Nephron (organoid): Measurements from ENCODE around the gene SNRK.

Experiments
- H3K27ac Mint-ChIP-seq, 3 experiments: 2 replicates each; pipeline ENCODE4 v1.8.0; 2020; ENCODE audit warnings: mixed read lengths in 3 of 3, mild to moderate bottlenecking in 2 of 3, moderate library complexity in 1 of 3
- H3K27me3 Mint-ChIP-seq: 2 replicates; pipeline ENCODE4 v1.8.0; 2021; ENCODE audit warnings: low read depth, mild to moderate bottlenecking, moderate library complexity, mixed read lengths
- H3K36me3 Mint-ChIP-seq: 2 replicates; pipeline ENCODE4 v1.8.0; 2020; ENCODE audit warnings: low read depth, mixed read lengths
- H3K4me1 Mint-ChIP-seq: 2 replicates; pipeline ENCODE4 v1.8.0; 2020; ENCODE audit warnings: mixed read lengths
- H3K4me3 Mint-ChIP-seq, 3 experiments: 2 replicates each; pipeline ENCODE4 v1.8.0; 2020; ENCODE audit warnings: mild to moderate bottlenecking in 3 of 3, mixed read lengths in 3 of 3, moderate library complexity in 2 of 3
- H3K9me3 Mint-ChIP-seq: 2 replicates; pipeline ENCODE4 v1.8.0; 2020; ENCODE audit warnings: mixed read lengths
- CTCF ChIP-seq, 3 experiments: fragments of 200-600 bp; sonication (generic); IDR thresholded peaks; one replicate each; pipeline ENCODE4 v1.5.0; 2021; ENCODE audit warnings: antibody characterized with exemption in 3 of 3; ENCODE audit not compliant: unreplicated experiment in 3 of 3

The SNRK gene

GRCh38 chr3:43246976-43247375 is 39.4 kb upstream of the SNRK start:
- H3K4me1 Mint-ChIP-seq: no peaks in the 10 kb centered on the region
- H3K36me3 Mint-ChIP-seq: no peaks in the 10 kb centered on the region
- no peak overlapping the region for H3K4me3 Mint-ChIP-seq
- H3K9me3 Mint-ChIP-seq: peaks cover 10% of the 10 kb centered on the region
- H3K27ac Mint-ChIP-seq: peak overlapping the region in 2 of 3 experiments; percentile 6 to 46
- no peak for TF ChIP-seq CTCF (IDR thresholded peaks at IDR 0.05; ENCODE audit: unreplicated experiment in 3 of 3)
- no peaks in the 10 kb centered on the region for H3K27me3 Mint-ChIP-seq

GRCh38 chr3:43247561-43248184 is 38.7 kb upstream of the SNRK start:
- no peak for TF ChIP-seq CTCF (IDR thresholded peaks at IDR 0.05; ENCODE audit: unreplicated experiment in 3 of 3)
- Mint-ChIP-seq H3K36me3 (no peaks in the 10 kb centered on the region), H3K27ac (peak overlapping the region in 1 of 3 experiments; percentile 46), H3K27me3 (no peaks in the 10 kb centered on the region), H3K4me1 (no peaks in the 10 kb centered on the region), H3K9me3 (peaks cover 10% of the 10 kb centered on the region), H3K4me3 (no peak overlapping the region)

GRCh38 chr3:43248185-43248583 is 38.2 kb upstream of the SNRK start:
- H3K9me3 Mint-ChIP-seq: peaks cover 7% of the 10 kb centered on the region
- H3K27me3 Mint-ChIP-seq: no peaks in the 10 kb centered on the region
- H3K4me3 Mint-ChIP-seq: no peak overlapping the region
- H3K4me1 Mint-ChIP-seq: no peaks in the 10 kb centered on the region
- H3K36me3 Mint-ChIP-seq: no peaks in the 10 kb centered on the region
- peak overlapping the region in 1 of 3 experiments; percentile 46 for H3K27ac Mint-ChIP-seq
- no peak for TF ChIP-seq CTCF (IDR thresholded peaks at IDR 0.05; ENCODE audit: unreplicated experiment in 3 of 3)

- no peaks in the 10 kb centered on the region for H3K36me3 Mint-ChIP-seq
- H3K27ac Mint-ChIP-seq: peak overlapping the region in 1 of 3 experiments; percentile 51
- no peaks in the 10 kb centered on the region for H3K27me3 Mint-ChIP-seq
- no peaks in the 10 kb centered on the region for H3K4me1 Mint-ChIP-seq
- H3K9me3 Mint-ChIP-seq: peaks cover 6% of the 10 kb centered on the region
- no peak for TF ChIP-seq CTCF (IDR thresholded peaks at IDR 0.05; ENCODE audit: unreplicated experiment in 3 of 3)
- H3K4me3 Mint-ChIP-seq: no peak overlapping the region
Measured at GRCh38 chr3:43248973-43249372, 37.4 kb upstream of the SNRK start.

GRCh38 chr3:43249405-43249804 is 36.9 kb upstream of the SNRK start:
- H3K9me3 Mint-ChIP-seq: peaks cover 2% of the 10 kb centered on the region
- no peak overlapping the region for H3K27ac Mint-ChIP-seq
- no peaks in the 10 kb centered on the region for H3K4me1 Mint-ChIP-seq
- no peaks in the 10 kb centered on the region for H3K27me3 Mint-ChIP-seq
- no peak overlapping the region for H3K4me3 Mint-ChIP-seq
- no peaks in the 10 kb centered on the region for H3K36me3 Mint-ChIP-seq
- no peak for TF ChIP-seq CTCF (IDR thresholded peaks at IDR 0.05; ENCODE audit: unreplicated experiment in 3 of 3)

GRCh38 chr3:43253294-43253693 is 33.0 kb upstream of the SNRK start:
- Mint-ChIP-seq H3K4me1 (no peaks in the 10 kb centered on the region), H3K4me3 (no peak overlapping the region), H3K36me3 (no peaks in the 10 kb centered on the region), H3K9me3 (no peaks in the 10 kb centered on the region), H3K27me3 (no peaks in the 10 kb centered on the region), H3K27ac (no peak overlapping the region)
- TF ChIP-seq CTCF (IDR thresholded peaks at IDR 0.05; ENCODE audit: unreplicated experiment in 3 of 3): no peak
